ENCODE data around the gene TMEM161B.

DNA sequence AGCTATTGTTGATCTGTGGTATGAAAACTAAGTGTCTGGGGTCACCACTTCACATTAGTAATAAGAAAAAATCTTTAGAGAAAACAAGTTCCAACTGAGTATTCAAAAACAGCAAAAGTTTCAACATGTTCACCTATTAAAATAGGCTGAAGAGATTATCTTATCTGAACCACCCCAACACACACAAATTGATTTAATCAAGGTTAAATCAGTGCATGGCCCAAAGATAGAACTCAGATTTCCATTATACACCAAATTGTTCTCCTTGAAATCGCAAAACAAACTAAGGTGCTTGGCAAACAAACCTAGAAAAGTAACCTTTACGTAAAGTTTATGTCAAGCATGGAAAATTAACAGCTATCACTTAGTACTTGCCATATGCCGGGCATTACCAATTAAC lies 61.1 kb downstream of the TMEM161B start:
- TF ChIP-seq, protein P1, sequence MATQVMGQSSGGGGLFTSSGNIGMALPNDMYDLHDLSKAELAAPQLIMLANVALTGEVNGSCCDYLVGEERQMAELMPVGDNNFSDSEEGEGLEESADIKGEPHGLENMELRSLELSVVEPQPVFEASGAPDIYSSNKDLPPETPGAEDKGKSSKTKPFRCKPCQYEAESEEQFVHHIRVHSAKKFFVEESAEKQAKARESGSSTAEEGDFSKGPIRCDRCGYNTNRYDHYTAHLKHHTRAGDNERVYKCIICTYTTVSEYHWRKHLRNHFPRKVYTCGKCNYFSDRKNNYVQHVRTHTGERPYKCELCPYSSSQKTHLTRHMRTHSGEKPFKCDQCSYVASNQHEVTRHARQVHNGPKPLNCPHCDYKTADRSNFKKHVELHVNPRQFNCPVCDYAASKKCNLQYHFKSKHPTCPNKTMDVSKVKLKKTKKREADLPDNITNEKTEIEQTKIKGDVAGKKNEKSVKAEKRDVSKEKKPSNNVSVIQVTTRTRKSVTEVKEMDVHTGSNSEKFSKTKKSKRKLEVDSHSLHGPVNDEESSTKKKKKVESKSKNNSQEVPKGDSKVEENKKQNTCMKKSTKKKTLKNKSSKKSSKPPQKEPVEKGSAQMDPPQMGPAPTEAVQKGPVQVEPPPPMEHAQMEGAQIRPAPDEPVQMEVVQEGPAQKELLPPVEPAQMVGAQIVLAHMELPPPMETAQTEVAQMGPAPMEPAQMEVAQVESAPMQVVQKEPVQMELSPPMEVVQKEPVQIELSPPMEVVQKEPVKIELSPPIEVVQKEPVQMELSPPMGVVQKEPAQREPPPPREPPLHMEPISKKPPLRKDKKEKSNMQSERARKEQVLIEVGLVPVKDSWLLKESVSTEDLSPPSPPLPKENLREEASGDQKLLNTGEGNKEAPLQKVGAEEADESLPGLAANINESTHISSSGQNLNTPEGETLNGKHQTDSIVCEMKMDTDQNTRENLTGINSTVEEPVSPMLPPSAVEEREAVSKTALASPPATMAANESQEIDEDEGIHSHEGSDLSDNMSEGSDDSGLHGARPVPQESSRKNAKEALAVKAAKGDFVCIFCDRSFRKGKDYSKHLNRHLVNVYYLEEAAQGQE (IDR thresholded peaks at IDR 0.05; ENCODE audit: insufficient replicate concordance, low read depth): no peak
- TF ChIP-seq, protein P2, sequence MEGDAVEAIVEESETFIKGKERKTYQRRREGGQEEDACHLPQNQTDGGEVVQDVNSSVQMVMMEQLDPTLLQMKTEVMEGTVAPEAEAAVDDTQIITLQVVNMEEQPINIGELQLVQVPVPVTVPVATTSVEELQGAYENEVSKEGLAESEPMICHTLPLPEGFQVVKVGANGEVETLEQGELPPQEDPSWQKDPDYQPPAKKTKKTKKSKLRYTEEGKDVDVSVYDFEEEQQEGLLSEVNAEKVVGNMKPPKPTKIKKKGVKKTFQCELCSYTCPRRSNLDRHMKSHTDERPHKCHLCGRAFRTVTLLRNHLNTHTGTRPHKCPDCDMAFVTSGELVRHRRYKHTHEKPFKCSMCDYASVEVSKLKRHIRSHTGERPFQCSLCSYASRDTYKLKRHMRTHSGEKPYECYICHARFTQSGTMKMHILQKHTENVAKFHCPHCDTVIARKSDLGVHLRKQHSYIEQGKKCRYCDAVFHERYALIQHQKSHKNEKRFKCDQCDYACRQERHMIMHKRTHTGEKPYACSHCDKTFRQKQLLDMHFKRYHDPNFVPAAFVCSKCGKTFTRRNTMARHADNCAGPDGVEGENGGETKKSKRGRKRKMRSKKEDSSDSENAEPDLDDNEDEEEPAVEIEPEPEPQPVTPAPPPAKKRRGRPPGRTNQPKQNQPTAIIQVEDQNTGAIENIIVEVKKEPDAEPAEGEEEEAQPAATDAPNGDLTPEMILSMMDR (IDR thresholded peaks at IDR 0.05; ENCODE audit: insufficient read depth, low read length): no peak
- TF ChIP-seq POLR2AphosphoS5 (IDR thresholded peaks at IDR 0.05; ENCODE audit: low read depth): no peak
- TF ChIP-seq GABPA (IDR thresholded peaks at IDR 0.05; ENCODE audit: low read depth): no peak

Data from HL-60 (cell line).